ENCODE results near the gene GDPGP1.

DNA sequence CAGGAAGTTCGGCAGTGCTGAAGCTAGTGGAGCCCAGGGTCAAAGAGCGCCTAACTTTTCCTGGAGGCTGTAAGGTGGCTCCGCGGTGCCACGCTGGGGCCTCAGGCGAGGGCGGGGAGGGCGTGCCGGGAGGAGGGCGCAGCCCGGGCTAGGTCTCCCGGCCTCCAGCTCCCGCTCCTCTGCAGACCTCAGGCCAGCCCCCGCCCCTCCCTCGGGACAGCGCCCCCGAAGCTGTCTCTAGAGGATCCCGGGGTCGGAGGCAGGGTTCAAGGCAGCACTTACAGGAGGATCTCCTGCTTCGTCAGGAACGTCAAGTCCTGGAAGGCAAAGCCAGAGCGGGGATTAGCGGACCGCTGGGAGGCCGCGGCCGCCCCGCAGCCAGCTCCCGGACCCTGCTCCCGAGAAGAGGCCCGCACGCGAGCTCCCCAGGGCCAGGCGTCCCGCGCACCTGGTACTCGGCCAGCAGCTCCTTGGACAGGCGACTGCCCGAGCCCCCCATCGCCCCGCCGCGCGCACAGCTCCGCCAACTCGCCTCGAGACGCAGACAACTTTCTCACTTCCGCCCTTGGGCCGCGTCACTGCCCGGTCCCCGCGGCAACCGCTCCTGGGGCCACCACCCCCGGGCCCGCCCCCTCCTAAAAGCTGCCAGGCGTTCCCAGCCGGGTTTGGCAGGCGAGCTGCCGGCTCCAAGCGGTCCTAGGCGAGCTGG, 468 bp upstream of the GDPGP1 start, which contains the start of gene CIB1:
- peak; percentile 32; the same call in 1 of the 2 replicates for TF ChIP-seq POLR2A (IDR thresholded peaks at IDR 0.05; ENCODE audit: low read depth, low read length)
- TF ChIP-seq POLR2AphosphoS5 (IDR thresholded peaks at IDR 0.05; ENCODE audit: low read depth, low read length): peak; percentile 70
- TF ChIP-seq TAF1 (IDR thresholded peaks at IDR 0.05; ENCODE audit: low read depth, low read length): no peak; the same call in none of the 2 replicates
